CD14-positive monocyte (primary cell): ENCODE measurements around the gene LTB4R. TPM values are rescaled to one million over a fixed set of nuclear protein-coding genes. Genes with fewer than 3 reads are reported as not detected.

Experiments used
- DNase-seq, 3 donors: peaks; one replicate each; pipeline ENCODE4 v3.0.0-alpha.2; 2011 to 2022
- H2AFZ ChIP-seq: 2 replicates; pipeline ENCODE4 v1.6.0; 2012; ENCODE audit warnings: mild to moderate bottlenecking, low read depth, low read length, inconsistent platforms; ENCODE audit not compliant: insufficient read depth, poor library complexity, severe bottlenecking
- H3K27ac ChIP-seq, 2 donors: 1 replicate in 1 of 2; 2 replicates in 1 of 2; pipeline ENCODE4 v1.5.1; 2012 to 2013; ENCODE audit warnings: low read length in 2 of 2, control low read depth in 1 of 2, inconsistent platforms in 1 of 2, low read depth in 1 of 2, mild to moderate bottlenecking in 1 of 2
- H3K27me3 ChIP-seq, 2 donors: one replicate each; pipeline versions ENCODE4 v1.6.0 to v1.6.1; 2011 to 2013; ENCODE audit warnings: low read length in 2 of 2; ENCODE audit not compliant: control insufficient read depth in 2 of 2, insufficient read depth in 2 of 2
- H3K36me3 ChIP-seq, 2 donors: replicated peaks in 1 of 2; 1 replicate in 1 of 2; 2 replicates in 1 of 2; pipeline versions ENCODE4 v1.5.1 to v1.6.1; 2012 to 2013; ENCODE audit warnings: low read length in 2 of 2, control low read depth in 1 of 2, inconsistent platforms in 1 of 2, mild to moderate bottlenecking in 1 of 2; ENCODE audit not compliant: insufficient read depth in 2 of 2, control insufficient read depth in 1 of 2
- H3K4me1 ChIP-seq, 2 donors: 1 replicate in 1 of 2; 2 replicates in 1 of 2; pipeline versions ENCODE4 v1.5.1 to v1.6.1; 2012 to 2013; ENCODE audit warnings: low read length in 2 of 2, control low read depth in 1 of 2, inconsistent platforms in 1 of 2, mild to moderate bottlenecking in 1 of 2, moderate library complexity in 1 of 2; ENCODE audit not compliant: insufficient read depth in 2 of 2, control insufficient read depth in 1 of 2
- H3K4me2 ChIP-seq: replicated peaks from 2 replicates; pipeline ENCODE3; 2012; ENCODE audit warnings: low read length, moderate library complexity, mild to moderate bottlenecking; ENCODE audit not compliant: poor library complexity, severe bottlenecking; ENCODE audit errors: extremely low read depth
- H3K4me3 ChIP-seq, 3 experiments: fragments of 200-600 bp in 1 of 3; sonication (generic) in 1 of 3; replicated peaks in 1 of 3; 1 replicate in 2 of 3; 2 replicates in 1 of 3; pipeline ENCODE4 v1.5.1; 2011 to 2013; ENCODE audit warnings: low read length in 3 of 3, mild to moderate bottlenecking in 3 of 3, control low read depth in 2 of 3, low read depth in 2 of 3, inconsistent platforms in 1 of 3, moderate library complexity in 1 of 3
- H3K79me2 ChIP-seq: 2 replicates; pipeline ENCODE4 v1.6.0; 2012; ENCODE audit warnings: mild to moderate bottlenecking, control low read depth, inconsistent platforms, low read length, moderate library complexity; ENCODE audit not compliant: insufficient read depth
- H3K9ac ChIP-seq: 2 replicates; pipeline ENCODE4 v1.6.0; 2017; ENCODE audit warnings: low read length, mild to moderate bottlenecking; ENCODE audit not compliant: insufficient read depth, poor library complexity, severe bottlenecking
- H3K9me3 ChIP-seq, 2 donors: replicated peaks in 1 of 2; 1 replicate in 1 of 2; 2 replicates in 1 of 2; pipeline versions ENCODE4 v1.5.1 to v1.6.1; 2012 to 2013; ENCODE audit warnings: low read length in 2 of 2, control low read depth in 1 of 2; ENCODE audit not compliant: control insufficient read depth in 1 of 2, insufficient read depth in 1 of 2
- H4K20me1 ChIP-seq: 2 replicates; pipeline ENCODE4 v1.6.0; 2012; ENCODE audit warnings: mild to moderate bottlenecking, low read length, control low read depth, moderate library complexity; ENCODE audit not compliant: insufficient read depth
- H3K27ac Mint-ChIP-seq, 7 donors: one replicate each; pipeline ENCODE4 v1.8.0; 2020; ENCODE audit warnings: mild to moderate bottlenecking in 7 of 7, mixed read lengths in 7 of 7, moderate library complexity in 6 of 7, inconsistent platforms in 2 of 7
- H3K27me3 Mint-ChIP-seq, 3 donors: one replicate each; pipeline ENCODE4 v1.8.0; 2021 to 2022; ENCODE audit warnings: low read depth in 3 of 3, mild to moderate bottlenecking in 3 of 3, mixed read lengths in 3 of 3, moderate library complexity in 3 of 3, inconsistent platforms in 1 of 3
- H3K36me3 Mint-ChIP-seq, 2 donors: one replicate each; pipeline ENCODE4 v1.8.0; 2020; ENCODE audit warnings: mixed read lengths in 2 of 2, inconsistent platforms in 1 of 2, mild to moderate bottlenecking in 1 of 2
- H3K4me1 Mint-ChIP-seq: one replicate; pipeline ENCODE4 v1.8.0; 2020; ENCODE audit warnings: mild to moderate bottlenecking, mixed read lengths
- H3K4me3 Mint-ChIP-seq, 2 donors: one replicate each; pipeline ENCODE4 v1.8.0; 2020; ENCODE audit warnings: mild to moderate bottlenecking in 2 of 2, mixed read lengths in 2 of 2, moderate library complexity in 1 of 2
- H3K9me3 Mint-ChIP-seq, 7 donors: one replicate each; pipeline ENCODE4 v1.8.0; 2020 to 2022; ENCODE audit warnings: mixed read lengths in 7 of 7, mild to moderate bottlenecking in 6 of 7, moderate library complexity in 6 of 7, inconsistent platforms in 2 of 7
- CTCF ChIP-seq: fragments of 200-600 bp; IDR thresholded peaks from one replicate; pipeline ENCODE4 v1.8.0; 2022; ENCODE audit warnings: antibody characterized with exemption, mild to moderate bottlenecking
- WGBS: methylation state at CpG from one replicate; pipeline ENCODE4 v1.1.5; 2013; ENCODE audit warnings: missing lambda C conversion rate; ENCODE audit not compliant: insufficient coverage; 5-methylcytosine and 5-hydroxymethylcytosine counted together
- intact Hi-C, 2 donors: fragments of 100-400 bp; cut with micrococcal nuclease; formaldehyde crosslinking; loops; one replicate each; pipeline versions ENCODE4 v1.15.0 to v1.15.1; 2023
- polyA plus RNA-seq, 3 donors: library from polyadenylated mRNA; depleted of rRNA in 1 of 3; unstranded in 2 of 3; stranded (reverse) in 1 of 3; fragments of 300-500 nt in 2 of 3; fragments of >200 nt in 1 of 3; fragmentation: Illumina TruSeq in 2 of 3; gene quantifications; 1 replicate in 2 of 3; 2 replicates in 1 of 3; pipeline ENCODE4 v1.2.3, GENCODE V29; 2012 to 2021

Gene LTB4R
- polyA plus RNA-seq, 3 donors, result 51.5 to 98.5 (median 87.3) TPM

- peaks cover 0 to 2% (median 0%) of the 10 kb centered on the region in 7 donors for H3K9me3 Mint-ChIP-seq
- H3K4me3 Mint-ChIP-seq, result no peak overlapping the region
- H3K27ac ChIP-seq, result no peak overlapping the region
- H4K20me1 ChIP-seq, result peaks cover 6% of the 10 kb centered on the region
- no peaks in the 10 kb centered on the region for H3K27me3 ChIP-seq
- no peak for TF ChIP-seq CTCF
- H3K27me3 Mint-ChIP-seq, result peaks cover 3 to 13% (median 4%) of the 10 kb centered on the region in 3 donors
- no peak overlapping the region for H2AFZ ChIP-seq
- intact Hi-C loops, result no loop called here
- H3K4me1 Mint-ChIP-seq, result peaks cover 51% of the 10 kb centered on the region
- no peak overlapping the region for H3K4me2 ChIP-seq
- WGBS, result 70% methylated on average over 3 of the region's 3 CpGs
- H3K36me3 Mint-ChIP-seq, result peaks cover 0 to 1% of the 10 kb centered on the region in 2 donors
- peaks cover 34 to 36% of the 10 kb centered on the region in 2 donors for H3K4me1 ChIP-seq
- H3K27ac Mint-ChIP-seq, result peak overlapping the region in 2 of 7 donors; percentile 8 to 27
- no peak for DNase-seq
- no peaks in the 10 kb centered on the region for H3K79me2 ChIP-seq
- no peaks in the 10 kb centered on the region for H3K9me3 ChIP-seq
- H3K9ac ChIP-seq, result no peak overlapping the region
- H3K4me3 ChIP-seq, result no peak overlapping the region
- no peaks in the 10 kb centered on the region for H3K36me3 ChIP-seq
These were observed 12.0 kb downstream of the LTB4R start for GRCh38 chr14:24323341-24323740.

GRCh38 chr14:24324024-24324423, 12.7 kb downstream of the LTB4R start:
- H3K27ac Mint-ChIP-seq, result no peak overlapping the region
- peaks cover 0 to 1% of the 10 kb centered on the region in 2 donors for H3K36me3 Mint-ChIP-seq
- H3K9me3 Mint-ChIP-seq, result peaks cover 0 to 4% (median 0%) of the 10 kb centered on the region in 7 donors
- Histone ChIP-seq H3K9me3 (no peaks in the 10 kb centered on the region), H3K36me3 (no peaks in the 10 kb centered on the region), H3K9ac (no peak overlapping the region), H2AFZ (no peak overlapping the region), H3K4me2 (no peak overlapping the region), H3K4me1 (peaks cover 34 to 36% of the 10 kb centered on the region in 2 donors), H4K20me1 (no peaks in the 10 kb centered on the region), H3K4me3 (no peak overlapping the region), H3K79me2 (no peaks in the 10 kb centered on the region), H3K27ac (no peak overlapping the region), H3K27me3 (no peaks in the 10 kb centered on the region)
- no peak for DNase-seq
- peaks cover 2 to 14% (median 4%) of the 10 kb centered on the region in 3 donors for H3K27me3 Mint-ChIP-seq
- H3K4me3 Mint-ChIP-seq, result no peak overlapping the region
- peaks cover 51% of the 10 kb centered on the region for H3K4me1 Mint-ChIP-seq
- intact Hi-C loops, result no loop called here
- 94% methylated on average over 4 of the region's 6 CpGs for WGBS
- TF ChIP-seq CTCF, result no peak
